DOHH2 (cell line): ENCODE data around the gene HEXA.

Experiments used
- EZH2phosphoT487 ChIP-seq: fragments of 200-600 bp; sonication (generic); IDR thresholded peaks from 2 replicates; pipeline ENCODE4 v1.6.1; 2017; ENCODE audit warnings: borderline replicate concordance, mild to moderate bottlenecking, antibody characterized with exemption, low read length, moderate library complexity, mixed read lengths
- TF ChIP-seq, protein P1 (sequence below): fragments of 200-600 bp; sonication (generic); IDR thresholded peaks from one replicate; pipeline ENCODE4 v1.5.1; 2014; ENCODE audit warnings: antibody characterized with exemption, mild to moderate bottlenecking, low read depth, low read length; ENCODE audit not compliant: poor library complexity, severe bottlenecking

DNA sequence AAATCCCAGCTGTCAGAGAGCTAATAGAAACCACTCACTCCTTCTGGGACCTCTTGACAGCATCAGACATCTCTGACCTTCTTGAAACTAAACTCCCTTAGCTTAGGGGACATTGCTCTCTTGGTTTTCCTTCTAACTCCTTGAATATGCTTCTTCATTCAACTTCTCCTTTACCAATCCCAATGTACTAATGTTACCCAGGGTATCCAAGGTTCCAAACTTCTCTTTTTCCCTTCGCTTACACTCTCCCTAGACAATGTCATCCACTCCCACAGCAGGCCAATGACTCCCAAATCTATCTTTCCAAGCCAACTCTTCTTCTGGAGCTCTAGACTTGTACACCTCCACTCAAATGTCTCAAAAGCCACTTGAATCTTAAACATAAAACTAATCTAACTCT is 14.6 kb downstream of the HEXA start:
- TF ChIP-seq, protein P1, sequence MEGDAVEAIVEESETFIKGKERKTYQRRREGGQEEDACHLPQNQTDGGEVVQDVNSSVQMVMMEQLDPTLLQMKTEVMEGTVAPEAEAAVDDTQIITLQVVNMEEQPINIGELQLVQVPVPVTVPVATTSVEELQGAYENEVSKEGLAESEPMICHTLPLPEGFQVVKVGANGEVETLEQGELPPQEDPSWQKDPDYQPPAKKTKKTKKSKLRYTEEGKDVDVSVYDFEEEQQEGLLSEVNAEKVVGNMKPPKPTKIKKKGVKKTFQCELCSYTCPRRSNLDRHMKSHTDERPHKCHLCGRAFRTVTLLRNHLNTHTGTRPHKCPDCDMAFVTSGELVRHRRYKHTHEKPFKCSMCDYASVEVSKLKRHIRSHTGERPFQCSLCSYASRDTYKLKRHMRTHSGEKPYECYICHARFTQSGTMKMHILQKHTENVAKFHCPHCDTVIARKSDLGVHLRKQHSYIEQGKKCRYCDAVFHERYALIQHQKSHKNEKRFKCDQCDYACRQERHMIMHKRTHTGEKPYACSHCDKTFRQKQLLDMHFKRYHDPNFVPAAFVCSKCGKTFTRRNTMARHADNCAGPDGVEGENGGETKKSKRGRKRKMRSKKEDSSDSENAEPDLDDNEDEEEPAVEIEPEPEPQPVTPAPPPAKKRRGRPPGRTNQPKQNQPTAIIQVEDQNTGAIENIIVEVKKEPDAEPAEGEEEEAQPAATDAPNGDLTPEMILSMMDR, result no peak
- no peak for TF ChIP-seq EZH2phosphoT487
